NCI-H82 treated with DMSO at 0.1 percent for 48 hours (cell line): ENCODE measurements around the gene CTSC.
A peak's percentile ranks its signal among the peaks of the same experiment; 100 is the strongest.

Experiments used
- DNase-seq: peaks from one replicate; lab custom pipeline; 2025; ENCODE audit not compliant: unreplicated experiment; lab: John Stamatoyannopoulos, UW

The CTSC gene

DNA sequence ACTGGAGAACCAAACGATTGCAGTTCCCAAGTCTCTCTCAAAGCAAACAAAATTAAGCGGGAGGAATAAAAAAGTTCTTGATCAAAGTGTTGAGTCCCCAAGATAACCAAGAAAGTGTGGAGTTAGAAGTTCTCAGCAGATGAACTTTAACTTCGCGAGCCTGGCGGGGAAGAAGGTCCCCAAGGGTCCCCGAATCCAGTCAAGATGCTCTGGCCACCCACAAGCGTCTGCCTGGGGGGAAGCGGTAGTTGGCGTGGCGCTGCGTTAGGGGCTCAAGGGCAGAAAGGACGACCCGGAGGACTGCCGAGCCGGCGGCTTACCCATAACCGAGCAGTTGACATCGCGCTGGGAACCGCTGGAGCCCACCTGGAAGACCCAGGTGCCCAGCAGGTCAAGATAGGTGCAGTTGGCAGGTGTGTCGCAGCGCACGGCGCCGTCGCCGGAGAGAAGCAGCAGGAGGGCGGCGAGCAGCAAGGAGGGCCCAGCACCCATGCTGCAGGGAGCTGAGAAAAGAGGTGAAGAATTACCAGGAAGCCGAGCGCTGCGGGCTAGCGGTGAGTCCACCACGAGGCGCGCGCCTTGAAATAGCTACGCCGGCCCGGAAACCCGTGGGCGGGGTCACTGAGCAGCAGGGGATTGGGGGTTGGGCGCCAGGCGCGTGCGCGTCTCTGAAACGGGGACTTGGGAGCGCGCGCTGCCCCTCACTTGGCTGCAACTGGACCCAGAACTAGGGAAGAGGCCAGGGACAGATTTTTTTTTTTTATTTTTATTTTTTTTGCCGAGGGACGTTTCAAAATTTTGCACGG is at the start of gene CTSC:
CTSC (minus strand) TSS at position 556 of the 806 bp plus-strand sequence; CDS start at position 492, 64 bp downstream.
- DNase-seq: peak; percentile 65

DNA sequence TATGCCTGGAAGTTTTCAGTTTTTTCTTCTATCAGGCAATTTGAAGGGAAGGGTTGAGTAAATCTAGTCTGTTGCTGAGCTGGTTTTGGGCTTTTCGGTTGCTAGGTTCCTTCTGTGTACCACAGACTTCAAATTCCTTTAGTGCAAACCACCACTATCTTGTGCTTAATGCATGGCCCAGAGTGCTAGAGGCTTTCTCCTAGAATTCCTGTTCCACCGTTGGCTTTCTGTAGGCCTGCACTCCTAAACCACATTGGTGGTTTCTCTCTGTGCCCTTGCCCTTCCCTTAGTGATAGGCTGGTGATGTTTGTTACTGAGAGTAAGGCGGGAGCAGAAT is 47.1 kb upstream of the CTSC start:
- DNase-seq: no peak

DNA sequence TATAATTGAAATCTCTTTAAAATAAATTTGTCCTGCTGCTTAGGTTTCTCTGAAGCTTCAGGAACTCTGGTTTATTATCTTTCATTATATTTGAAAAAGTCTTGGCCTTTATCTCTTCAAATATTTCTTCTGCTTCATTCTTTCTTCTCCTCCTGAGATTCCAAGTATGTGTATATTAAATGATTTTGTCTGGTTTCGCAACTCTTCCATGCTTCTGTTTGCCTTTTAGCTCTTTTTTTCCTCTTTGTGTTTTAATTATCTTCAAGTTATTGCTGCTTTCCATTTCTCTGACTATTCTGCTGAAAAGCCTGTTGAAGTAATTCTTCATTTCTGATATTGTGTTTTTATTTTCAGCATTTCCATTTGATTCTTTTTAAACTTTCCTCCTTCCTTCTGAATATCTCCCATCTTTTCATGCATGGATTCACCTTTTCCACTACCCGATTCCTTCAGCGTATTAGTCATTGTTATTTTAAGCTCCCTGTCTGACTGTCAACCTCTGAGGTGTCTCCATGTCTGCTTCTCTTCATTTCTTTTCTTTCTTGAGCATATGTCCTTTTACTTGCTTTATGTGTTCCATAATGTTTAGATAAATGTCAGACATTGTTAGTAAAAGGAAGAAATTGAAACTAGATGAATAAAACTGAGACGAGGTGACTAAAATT is 46.6 kb upstream of the CTSC start:
- no peak for DNase-seq

DNA sequence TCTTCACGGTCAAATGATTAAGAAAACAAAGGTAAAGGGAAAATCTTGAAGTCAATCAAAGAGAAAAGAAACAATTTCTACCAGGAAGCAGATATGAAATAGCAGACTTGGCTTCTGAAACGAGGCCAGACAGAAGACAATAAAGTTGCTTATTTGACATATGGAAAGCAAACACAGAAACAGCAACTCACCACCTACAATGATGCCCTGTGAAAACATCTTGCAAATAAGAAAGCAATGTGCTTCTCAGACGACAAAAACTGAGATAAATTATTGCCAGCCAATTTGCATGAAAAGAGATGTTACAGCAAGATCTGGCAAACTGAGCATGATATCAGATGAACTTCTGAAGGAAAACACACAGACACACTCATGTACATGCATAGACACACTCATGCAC is 45.9 kb upstream of the CTSC start:
- no peak for DNase-seq

DNA sequence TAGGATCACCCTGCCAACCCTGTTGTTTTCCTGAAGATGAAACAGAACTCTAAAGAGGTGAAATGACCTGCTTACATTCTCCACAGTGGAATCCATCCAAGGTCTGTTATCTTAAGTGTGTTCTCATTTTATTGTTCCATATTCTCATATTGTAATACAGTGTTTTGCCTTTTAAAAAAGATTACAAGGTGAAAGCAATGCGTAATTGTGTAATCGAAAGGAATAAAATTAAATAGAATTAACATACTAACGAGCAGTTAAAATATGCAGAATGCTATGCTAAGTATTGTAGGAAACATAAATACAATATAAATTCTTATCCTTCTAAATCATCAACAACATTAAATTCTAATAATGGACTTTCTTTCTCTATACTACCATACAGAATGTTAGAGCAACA is 41.6 kb upstream of the CTSC start:
- DNase-seq: no peak

DNA sequence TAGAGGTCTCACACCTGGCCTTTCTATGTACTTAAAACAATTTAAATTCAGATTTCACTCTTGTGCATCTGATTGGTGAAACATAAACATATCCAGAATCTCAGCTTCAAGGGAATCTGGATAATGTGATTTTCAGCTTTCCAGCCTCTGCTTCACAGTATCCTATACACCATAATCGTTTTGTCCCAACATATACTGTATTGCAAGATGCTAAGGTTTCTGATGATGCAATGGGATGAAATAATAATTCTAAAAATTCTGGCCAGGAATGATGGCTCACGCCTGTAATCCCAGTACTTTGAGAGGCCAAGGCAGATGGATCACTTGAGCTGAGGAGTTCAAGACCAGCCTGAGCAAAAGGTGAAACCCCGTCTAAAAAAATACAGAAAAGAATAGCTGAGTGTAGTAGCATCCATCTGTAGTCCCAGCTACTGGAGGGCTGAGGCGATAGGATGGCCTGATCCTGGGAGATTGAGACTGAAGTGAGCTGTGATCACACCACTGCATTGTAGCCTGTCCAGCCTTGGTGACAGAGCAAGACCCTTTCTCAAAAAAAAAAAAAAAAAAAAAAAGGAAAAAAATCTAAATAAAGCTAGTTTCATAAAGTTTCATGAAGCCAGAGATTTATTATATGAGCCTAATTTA is 41.0 kb upstream of the CTSC start:
- DNase-seq: no peak

DNA sequence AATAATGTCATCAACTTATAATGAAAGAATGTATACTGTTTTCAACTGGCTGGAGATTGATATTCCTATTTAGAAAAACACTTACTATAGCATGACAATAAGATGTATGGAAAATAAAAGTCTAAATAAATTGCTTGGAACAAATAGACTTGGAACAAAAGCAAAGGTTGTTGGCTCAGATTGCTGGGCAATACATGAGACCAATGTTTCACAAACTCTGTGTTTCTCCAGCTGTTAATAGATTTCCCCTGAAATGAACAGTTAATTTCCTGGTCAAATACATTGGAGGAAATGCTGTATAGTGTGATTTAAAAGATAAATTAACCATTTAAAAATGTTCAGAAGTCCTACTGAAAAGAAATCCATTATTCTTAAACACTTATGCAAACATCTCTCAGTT is 40.1 kb upstream of the CTSC start:
- DNase-seq: no peak

DNA sequence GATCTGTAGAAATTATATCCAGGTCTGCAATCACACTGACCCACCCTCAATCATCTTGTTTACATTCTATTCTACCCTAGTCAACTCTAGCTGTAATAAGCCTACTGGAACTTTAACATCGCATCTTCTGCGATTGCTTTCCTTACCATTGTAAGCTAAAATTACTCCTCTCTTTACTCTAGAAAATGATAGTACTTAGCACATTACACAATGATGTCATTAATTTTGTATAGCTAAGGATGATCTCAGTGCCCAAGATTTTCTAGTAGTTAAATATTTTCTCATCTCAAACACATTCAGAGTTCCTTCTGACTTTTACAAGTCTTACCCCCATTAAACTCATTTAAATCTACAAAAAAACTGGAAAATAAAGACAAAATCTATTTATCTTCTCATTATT is 39.6 kb upstream of the CTSC start:
- no peak for DNase-seq

DNA sequence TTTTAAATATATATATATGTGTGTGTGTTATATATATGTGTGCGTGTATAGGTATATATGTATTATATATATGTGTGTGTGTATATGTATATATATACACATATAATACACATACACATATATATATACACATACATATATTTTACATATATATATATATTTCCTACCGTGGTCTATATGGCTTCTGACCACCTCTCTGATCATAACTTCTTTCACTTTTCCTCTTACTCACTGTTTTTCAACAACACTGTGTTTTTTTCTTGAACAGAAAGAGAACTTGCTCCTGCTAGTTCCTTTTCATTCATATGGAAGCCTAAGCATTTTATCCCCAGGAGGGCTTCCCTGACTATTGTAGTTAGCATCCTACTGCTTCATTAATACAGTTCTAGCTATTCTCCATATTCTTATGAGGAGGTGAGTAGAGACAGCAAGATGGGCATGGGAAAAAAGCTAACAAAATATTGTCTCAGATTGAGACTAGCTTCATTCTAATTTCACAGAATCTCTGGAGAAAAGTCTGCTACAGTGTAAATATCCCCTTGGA is 38.5 kb upstream of the CTSC start:
- no peak for DNase-seq

DNA sequence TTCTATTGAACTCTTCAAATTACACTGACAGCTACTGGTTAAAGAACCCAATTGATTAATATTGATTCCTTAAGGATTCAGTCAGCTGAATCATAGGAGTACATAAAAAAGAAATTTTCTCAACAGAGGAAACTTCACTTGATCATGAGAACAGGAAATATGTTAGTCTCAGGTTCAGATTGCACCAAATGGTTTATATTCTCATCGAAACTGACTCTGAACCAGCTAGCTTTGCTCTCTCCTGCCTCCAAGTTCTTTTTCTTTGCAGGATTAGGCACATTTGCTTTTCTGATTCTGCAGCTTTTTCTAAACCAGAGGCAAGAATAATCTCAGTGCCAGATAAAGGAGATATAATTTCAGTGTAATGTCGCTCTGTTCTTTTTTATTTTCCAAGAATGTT is 33.2 kb upstream of the CTSC start:
- no peak for DNase-seq

DNA sequence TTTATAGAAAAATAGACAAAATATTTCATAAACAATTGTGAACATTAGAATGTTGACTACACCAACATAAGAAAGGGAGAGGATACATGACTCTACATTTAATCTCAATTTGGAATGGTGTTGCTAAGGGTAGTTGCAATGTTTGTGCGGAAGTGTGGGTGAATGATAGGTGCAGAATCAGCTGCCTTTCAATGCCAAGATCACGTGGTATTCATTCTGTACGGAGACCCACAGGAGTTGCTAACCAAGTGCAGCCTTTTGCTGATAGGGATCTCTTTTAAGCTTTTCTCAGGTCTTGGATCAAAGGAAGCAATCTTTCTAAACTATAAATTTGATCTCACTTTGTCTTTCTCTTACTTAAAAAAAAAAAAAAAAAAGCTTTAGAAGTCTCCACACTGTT is 29.8 kb upstream of the CTSC start:
- DNase-seq: no peak

DNA sequence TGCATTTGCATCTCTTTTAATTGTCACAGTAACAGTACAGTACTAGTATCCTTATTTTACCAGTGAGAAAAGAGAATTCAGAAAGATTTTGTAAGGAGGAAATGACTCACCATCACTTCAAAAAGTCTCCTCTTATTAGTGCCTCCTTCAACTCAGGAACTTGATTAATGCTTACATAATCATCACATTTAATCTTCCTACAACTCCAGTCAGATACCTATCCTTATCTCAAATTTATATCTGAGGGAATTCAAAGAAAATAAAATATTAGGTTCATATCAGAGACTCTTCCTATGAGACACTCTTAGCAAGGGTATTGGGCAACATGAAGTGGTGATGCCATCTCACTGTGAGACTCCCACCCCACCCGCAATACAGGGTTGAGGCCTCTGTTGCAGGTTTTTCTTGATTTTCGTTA is 26.1 kb upstream of the CTSC start:
- DNase-seq: no peak

DNA sequence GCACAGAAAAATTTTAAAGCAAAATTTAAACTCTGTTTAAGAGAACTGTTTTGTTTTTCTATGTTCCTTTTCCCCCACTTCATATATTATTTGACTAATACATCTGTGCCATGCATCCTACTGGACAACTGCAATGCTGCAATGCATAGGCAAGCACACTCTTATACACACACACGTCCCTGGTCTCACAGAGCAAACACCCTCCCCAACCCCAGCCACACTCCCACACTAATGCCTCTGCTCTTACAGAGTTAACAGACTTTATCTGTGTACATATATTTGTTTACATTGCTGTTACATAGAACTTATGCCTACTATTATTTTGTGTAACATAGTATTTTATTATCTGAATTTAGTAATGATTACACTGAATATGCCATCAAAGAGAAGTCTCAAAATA is 25.5 kb upstream of the CTSC start:
- DNase-seq: no peak

DNA sequence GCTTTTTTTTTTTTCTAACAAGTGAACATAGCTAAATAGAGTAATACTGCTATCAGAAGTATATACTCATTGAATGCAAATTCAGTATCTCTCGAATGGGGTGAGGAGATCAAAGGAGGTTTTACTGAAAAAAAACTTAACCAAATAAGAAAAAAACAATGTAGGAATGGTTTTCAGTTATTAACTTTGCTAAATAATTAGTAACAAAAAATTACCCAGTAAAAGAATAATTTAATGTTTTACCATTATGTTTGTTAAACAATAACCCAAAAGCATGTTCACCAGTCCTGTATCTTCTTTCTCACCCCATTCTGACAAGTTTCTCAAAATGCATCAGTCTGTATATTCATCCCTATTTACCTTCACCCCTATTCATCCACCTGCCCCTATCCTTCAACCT is 22.6 kb upstream of the CTSC start:
- DNase-seq: no peak

DNA sequence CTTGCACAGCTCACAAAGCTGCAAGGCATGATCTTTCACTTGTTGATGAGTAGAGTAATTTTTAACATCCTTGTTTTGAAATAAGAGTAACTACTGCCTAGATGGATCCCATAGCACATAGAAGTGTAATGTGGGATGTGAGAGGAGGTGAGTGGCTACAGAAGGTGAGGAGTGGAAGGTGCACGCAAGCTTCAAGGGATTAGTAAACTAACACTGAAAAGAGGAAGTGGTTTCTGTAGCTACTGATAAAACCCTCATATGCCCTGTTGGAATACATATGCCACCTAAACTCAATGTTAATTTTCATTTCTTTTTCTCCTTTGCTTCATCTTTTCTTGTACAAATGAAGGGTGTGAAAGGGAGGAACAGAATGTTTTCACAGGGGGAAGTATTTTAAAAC is 22.0 kb upstream of the CTSC start:
- no peak for DNase-seq

DNA sequence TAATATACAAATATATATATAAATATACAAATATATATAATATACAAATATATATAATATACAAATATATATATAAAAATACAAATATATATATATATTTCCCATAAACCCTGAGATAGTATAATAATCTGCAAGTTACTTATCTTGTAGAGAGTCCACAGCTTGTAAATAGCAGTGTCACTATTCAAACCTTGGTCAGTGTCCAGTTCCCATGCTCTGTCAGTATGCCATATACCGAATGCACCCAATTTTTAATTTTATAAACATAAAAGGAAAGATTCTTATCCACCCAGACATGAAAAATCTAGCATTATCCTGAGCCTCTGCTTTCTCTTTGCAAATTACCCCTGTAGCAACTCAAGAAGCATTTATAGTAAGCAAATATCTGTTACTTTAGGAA is 21.6 kb upstream of the CTSC start:
- DNase-seq: no peak

DNA sequence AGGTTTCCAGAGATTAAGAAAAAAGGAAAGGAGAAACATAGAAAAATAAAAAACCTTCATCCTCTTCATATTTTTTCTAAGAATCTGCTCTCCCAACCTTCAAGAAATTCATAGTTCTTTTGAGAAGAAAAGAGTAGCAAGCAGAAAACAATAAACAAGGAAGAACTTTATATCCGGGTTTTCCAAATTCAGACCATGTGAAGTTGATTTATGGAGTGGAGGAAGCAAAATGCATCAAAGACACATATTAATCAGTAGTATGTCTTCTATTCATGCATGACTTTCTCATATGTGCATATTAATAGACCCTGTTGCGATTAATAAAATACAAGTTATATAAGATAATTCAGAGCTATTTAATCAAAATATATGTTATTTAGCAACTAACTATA is 20.5 kb upstream of the CTSC start:
- no peak for DNase-seq

DNA sequence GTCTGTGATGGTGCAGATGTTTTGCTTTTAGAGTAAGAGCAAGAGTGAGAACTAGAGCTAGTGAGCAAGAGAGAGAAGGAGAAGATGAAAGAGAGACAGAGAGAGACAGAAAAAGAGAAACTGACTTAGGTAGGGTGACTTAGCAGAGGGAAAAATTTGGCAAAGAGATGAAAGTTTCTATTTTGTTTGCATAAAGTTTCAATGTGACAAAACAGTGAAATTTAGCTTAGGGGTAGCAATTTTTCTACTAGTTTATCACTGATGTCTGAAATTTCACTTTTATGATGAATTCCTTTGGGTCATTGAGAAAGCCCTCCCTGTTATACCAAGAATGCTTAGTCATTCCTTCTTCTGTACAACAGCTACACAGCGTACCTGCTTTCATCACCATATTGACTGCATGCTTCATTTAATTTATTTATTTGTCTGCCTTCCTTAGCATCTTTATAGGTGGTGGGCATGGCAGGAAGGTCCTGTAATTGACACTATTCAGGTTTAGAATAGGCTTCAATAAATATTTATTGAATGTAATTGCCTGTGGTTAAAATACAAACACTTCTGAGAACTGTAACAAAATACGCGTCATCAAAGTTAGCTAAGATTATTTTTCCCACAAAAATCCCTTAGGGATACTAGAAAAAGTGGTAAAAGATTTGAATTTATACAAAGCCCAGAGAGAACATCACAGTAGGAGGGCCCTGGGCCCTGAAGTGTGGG is 19.9 kb upstream of the CTSC start:
- no peak for DNase-seq

DNA sequence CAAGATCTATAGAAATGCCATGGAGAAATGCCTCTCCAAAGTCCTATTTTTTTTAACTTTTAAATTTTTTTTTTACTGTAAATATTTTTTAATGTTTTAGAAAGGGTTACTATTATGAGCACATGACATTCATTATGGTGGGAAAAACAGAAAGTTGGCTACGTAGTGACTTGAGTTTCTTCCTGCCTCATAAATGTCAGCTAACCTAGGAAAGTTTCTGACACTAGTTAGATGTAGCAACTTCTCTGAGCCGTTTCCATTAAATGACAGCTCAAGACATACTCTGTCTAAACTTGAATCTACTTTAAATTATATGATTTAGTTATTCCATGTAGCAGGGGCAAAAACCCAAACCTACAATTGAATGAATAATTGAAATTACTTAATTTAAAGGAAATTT is 18.4 kb upstream of the CTSC start:
- no peak for DNase-seq

DNA sequence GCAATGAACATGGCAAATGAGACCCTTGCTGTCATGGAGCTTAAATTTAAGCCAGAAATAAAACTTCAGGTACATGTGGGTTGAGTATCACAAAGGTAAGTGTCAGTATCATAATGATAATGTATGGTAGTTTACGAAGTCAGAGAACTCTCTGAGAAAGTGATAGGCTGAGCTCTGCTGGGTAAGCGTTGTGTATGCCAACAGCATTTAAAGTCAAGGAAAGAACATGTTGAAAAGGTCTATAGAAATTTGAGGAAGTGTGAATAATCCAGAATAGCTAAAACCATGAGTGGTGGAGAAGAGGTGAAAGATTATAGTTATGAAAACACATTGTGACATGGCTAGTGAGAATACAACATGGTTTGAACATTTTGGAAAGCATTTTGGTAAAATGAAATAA is 17.4 kb upstream of the CTSC start:
- DNase-seq: no peak

DNA sequence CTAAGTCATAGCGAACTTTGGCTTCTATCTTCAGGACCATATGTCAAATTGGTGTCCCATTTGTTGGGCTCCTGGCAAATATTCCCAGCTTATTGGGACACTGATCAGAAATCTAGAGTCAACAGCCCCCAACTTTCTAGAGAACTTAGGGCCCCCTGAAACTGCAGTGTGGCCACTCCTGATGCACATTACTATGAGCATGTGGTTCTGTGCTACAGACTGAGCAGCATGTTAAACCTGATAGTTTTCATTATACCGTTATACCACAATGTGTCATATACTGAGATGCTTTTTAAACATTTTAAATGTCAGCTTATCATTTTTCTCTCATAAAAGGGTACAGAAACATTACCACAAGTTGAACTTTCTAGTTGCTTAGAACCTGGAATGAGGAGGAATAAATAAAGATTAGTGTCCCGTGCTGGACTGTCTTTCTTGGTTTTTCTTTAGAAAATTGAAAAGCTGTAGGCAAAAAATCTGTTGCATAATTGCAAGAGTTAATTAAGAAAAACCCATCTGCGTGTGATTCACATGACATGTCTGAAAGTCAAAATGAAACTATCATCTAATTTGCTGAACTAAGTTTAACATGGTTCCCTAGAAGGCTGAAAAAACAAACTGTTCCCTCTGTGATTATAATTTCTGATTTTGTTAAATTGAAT is 16.4 kb upstream of the CTSC start:
- no peak for DNase-seq
